Mucosa of descending colon (tissue), 3 donors: ENCODE results near the gene TMTC2. TPM values are rescaled to one million over a fixed set of nuclear protein-coding genes. Genes with fewer than 3 reads are reported as not detected.

Experiments used
- ATAC-seq: fragments of 200-7000 bp; cut with Tn5 transposase; one replicate; pipeline ENCODE4 v1.9.1; 2020; ENCODE audit warnings: mild to moderate bottlenecking, moderate library complexity
- DNase-seq, 3 donors: peaks; one replicate each; pipeline ENCODE4 v3.0.0-alpha.2; 2020
- H3K36me3 ChIP-seq: fragments of 200-600 bp; one replicate; pipeline ENCODE4 v1.8.0; 2021; ENCODE audit warnings: low read depth, mild to moderate bottlenecking
- H3K4me1 ChIP-seq: fragments of 200-600 bp; one replicate; pipeline ENCODE4 v1.8.0; 2021; ENCODE audit warnings: low read depth, mild to moderate bottlenecking
- H3K4me3 ChIP-seq: fragments of 200-600 bp; one replicate; pipeline ENCODE4 v1.8.0; 2021; ENCODE audit warnings: mild to moderate bottlenecking
- H3K9me3 ChIP-seq: fragments of 200-600 bp; one replicate; pipeline ENCODE4 v1.8.0; 2021; ENCODE audit warnings: mild to moderate bottlenecking
- intact Hi-C, 2 donors: fragments of 100-400 bp; cut with DNase I in 1 of 2; cut with micrococcal nuclease in 1 of 2; formaldehyde crosslinking; loops; one replicate each; pipeline versions ENCODE4 v1.11.0 to v1.11.1; 2022; cut with DNase I, micrococcal nuclease
- total RNA-seq, 3 donors: library from RNA; stranded (reverse); fragmentation: NEBNext Ultra II Directional in 2 of 3; extraction: Animal tissue kit (Norgen Biotek cat#: 25700) in 2 of 3; gene quantifications; one replicate each; pipeline versions ENCODE4 v1.2.1 to v1.2.4, GENCODE V29; 2021 to 2023
- TF ChIP-seq, protein P1 (sequence below): fragments of 200-600 bp; IDR thresholded peaks from one replicate; pipeline ENCODE4 v1.8.0; 2022; ENCODE audit warnings: antibody characterized with exemption, mild to moderate bottlenecking
- donor health status: DM: no; HTN: no; CAD: no; lungs with moderate emphysema.
- donor health status: DM: no; HTN: no; CAD: no.
- donor health status: DM: no; HTN: yes; CAD: no.

The TMTC2 gene
- total RNA-seq, 3 donors from 2014 or later, result 13.3 to 40.4 (median 14.6) TPM

DNA sequence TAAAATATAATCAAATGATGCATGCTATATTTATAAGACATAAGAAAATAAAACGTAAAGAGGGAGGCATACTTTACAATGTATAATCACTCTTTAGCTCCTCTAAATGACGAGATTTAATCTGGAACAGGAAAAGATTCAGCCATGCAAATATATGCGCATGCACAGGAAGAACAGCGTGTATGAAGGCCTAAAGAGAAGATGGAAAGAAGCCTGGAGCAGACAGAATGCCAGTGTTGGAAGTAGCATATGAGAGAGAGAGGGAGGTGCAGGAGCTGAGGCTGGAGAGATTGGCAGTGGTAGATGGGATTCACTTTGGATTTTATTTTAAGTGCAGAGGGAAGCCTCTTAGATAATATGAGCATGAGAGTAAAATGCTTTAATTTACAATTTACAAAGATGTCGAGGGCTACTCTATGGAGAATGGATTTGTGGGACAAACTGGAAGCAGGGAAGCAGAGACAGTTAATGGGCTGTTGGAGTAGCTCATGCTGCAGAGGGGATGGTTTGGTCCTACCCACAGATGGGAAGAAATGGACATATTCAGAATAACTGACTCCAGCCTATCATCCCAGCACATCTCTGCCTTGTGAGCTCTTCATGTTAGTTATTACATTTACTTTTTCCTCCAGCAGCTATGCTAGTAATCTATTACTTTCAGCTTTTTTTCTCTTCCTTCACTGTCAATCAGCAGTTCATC is 411.1 kb downstream of the TMTC2 start:
- Histone ChIP-seq H3K36me3 (no peaks in the 10 kb centered on the region), H3K4me3 (no peak overlapping the region), H3K9me3 (no peaks in the 10 kb centered on the region), H3K4me1 (no peaks in the 10 kb centered on the region)
- DNase-seq (no peak), ATAC-seq (no peak)
- intact Hi-C loops, result no loop called here
- TF ChIP-seq, protein P1, sequence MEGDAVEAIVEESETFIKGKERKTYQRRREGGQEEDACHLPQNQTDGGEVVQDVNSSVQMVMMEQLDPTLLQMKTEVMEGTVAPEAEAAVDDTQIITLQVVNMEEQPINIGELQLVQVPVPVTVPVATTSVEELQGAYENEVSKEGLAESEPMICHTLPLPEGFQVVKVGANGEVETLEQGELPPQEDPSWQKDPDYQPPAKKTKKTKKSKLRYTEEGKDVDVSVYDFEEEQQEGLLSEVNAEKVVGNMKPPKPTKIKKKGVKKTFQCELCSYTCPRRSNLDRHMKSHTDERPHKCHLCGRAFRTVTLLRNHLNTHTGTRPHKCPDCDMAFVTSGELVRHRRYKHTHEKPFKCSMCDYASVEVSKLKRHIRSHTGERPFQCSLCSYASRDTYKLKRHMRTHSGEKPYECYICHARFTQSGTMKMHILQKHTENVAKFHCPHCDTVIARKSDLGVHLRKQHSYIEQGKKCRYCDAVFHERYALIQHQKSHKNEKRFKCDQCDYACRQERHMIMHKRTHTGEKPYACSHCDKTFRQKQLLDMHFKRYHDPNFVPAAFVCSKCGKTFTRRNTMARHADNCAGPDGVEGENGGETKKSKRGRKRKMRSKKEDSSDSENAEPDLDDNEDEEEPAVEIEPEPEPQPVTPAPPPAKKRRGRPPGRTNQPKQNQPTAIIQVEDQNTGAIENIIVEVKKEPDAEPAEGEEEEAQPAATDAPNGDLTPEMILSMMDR, result no peak

DNA sequence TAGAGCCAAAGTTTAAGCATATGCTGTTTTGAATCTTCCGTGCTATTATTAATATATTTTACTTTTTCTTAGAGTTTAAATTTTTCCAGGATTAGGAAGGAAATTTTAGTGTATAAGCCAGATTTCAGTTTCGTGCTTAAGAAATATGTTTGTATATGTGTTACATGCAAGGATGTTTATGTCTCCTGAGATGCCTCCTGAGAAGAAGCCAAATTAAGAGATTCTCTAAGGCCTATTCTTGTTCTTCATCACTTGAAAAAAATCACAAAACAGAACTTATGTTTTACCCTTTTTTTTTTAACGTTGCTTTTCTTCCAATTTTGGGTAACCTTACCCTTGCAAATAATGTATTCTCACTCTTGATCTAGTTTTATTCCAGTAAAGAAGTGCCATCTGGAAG is 412.7 kb downstream of the TMTC2 start:
- H3K4me3 ChIP-seq, result no peak overlapping the region
- no peaks in the 10 kb centered on the region for H3K9me3 ChIP-seq
- no peak for DNase-seq
- TF ChIP-seq, protein P1, result no peak
- H3K36me3 ChIP-seq, result no peaks in the 10 kb centered on the region
- ATAC-seq, result no peak
- intact Hi-C loops, result no loop called here
- no peaks in the 10 kb centered on the region for H3K4me1 ChIP-seq

DNA sequence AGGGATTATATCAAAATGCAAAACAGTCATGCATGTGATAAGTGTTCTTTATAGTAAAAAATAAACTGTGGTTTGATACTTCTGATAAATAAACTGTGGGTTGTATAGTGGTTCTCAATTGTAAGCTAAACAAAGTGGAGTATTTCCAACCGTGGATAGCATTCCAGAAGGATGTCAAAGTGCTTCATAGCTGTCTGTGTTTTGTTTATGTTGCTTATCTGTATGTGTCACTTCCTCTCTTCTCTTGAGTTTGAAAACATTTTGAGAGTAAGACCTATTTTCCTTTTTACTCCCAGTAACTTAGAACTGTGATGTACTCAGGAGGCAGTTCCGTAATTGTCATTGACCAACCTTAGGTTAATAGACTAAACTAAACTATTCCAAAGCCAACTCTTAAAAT is 415.8 kb downstream of the TMTC2 start:
- TF ChIP-seq, protein P1, result no peak
- DNase-seq (no peak), ATAC-seq (no peak)
- Histone ChIP-seq H3K36me3 (no peaks in the 10 kb centered on the region), H3K4me1 (no peaks in the 10 kb centered on the region), H3K9me3 (no peaks in the 10 kb centered on the region), H3K4me3 (no peak overlapping the region)
- intact Hi-C loops, result no loop called here

DNA sequence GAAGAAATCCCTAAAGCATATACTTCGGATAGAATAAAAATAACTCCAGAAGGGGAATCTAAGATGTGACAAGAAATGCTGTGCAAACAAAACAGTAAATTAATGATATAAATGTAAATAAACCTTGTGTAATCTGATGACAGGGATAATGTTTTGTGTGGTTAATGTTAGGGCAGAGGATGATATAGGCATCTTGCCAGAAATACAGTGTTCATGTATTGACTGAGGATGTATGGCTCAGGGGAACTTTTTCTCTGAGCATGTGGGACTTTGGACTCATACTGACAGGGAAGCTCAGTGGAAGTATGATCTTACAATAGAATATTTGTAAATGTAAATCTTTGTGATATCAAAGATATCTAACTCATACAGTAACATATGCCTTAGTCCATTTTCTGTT is 420.2 kb downstream of the TMTC2 start:
- DNase-seq, result no peak
- H3K36me3 ChIP-seq, result no peaks in the 10 kb centered on the region
- intact Hi-C loops, result no loop called here
- ATAC-seq, result no peak
- H3K4me3 ChIP-seq, result no peak overlapping the region
- no peaks in the 10 kb centered on the region for H3K9me3 ChIP-seq
- H3K4me1 ChIP-seq, result no peaks in the 10 kb centered on the region
- TF ChIP-seq, protein P1, result no peak

DNA sequence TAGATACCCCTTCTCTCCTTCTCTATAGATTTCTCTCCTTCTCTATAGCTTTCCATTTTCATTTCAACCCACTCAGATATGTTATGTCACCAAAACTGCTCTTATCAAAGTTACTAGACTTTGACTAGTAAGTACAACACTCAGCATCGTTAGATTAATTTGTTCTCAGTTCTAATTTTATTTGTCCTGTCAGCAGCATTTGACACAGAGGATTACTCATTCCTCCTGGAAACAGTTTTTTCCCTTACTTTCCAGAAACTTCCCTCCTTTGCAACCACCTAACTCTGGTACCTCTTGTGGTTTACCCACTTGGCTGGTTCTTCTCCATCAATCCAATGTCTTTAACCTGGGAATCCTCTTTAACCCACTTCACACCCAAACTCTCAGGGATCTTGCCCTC is 423.7 kb downstream of the TMTC2 start:
- no peaks in the 10 kb centered on the region for H3K36me3 ChIP-seq
- ATAC-seq, result no peak
- H3K4me3 ChIP-seq, result no peak overlapping the region
- H3K4me1 ChIP-seq, result no peaks in the 10 kb centered on the region
- DNase-seq, result no peak
- intact Hi-C loops, result no loop called here
- H3K9me3 ChIP-seq, result no peaks in the 10 kb centered on the region
- TF ChIP-seq, protein P1, result no peak

DNA sequence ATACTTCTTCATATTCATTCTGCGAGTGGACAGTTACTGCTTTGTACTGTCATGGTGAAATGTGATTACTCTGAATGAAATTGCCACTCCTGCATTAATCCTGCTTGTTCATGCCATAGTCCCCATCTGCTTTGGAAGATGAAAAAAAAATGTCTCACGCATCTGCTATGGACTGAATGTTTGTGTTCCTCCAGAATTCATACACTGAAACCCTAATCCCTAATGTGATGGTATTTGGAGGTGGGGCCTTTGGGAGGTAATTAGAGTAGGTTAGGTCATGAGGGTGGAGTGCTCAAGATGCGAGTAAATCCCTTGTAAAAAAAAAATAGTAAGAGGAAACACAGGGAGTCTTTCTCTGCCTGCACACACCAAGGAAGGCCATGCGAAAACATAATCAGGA is 427.2 kb downstream of the TMTC2 start:
- Histone ChIP-seq H3K36me3 (no peaks in the 10 kb centered on the region), H3K4me1 (no peaks in the 10 kb centered on the region), H3K4me3 (no peak overlapping the region), H3K9me3 (no peaks in the 10 kb centered on the region)
- TF ChIP-seq, protein P1, result no peak
- intact Hi-C loops, result no loop called here
- no peak for DNase-seq
- ATAC-seq, result peak; percentile 19
